Loucy (cell line): ENCODE measurements around the gene CCDC69.

Experiments
- H2AFZ ChIP-seq: fragments of 200-600 bp; sonication (generic); 2 replicates; pipeline ENCODE4 v1.6.0; 2016; ENCODE audit warnings: antibody characterized with exemption, mild to moderate bottlenecking, low read length, moderate library complexity
- H3F3A ChIP-seq: fragments of 200-600 bp; 2 replicates; pipeline ENCODE4 v1.6.0; 2016; ENCODE audit warnings: antibody characterized with exemption, low read depth, mild to moderate bottlenecking
- H3K27me3 ChIP-seq: fragments of 200-600 bp; sonication (generic); 2 replicates; pipeline ENCODE4 v1.6.1; 2014; ENCODE audit warnings: low read length, mild to moderate bottlenecking; ENCODE audit not compliant: insufficient read depth, poor library complexity, severe bottlenecking
- H3K36me3 ChIP-seq: fragments of 200-600 bp; sonication (generic); 2 replicates; pipeline ENCODE4 v1.6.1; 2016; ENCODE audit warnings: low read length; ENCODE audit not compliant: insufficient read depth
- H3K4me1 ChIP-seq: fragments of 200-600 bp; sonication (generic); 2 replicates; pipeline ENCODE4 v1.5.1; 2014; ENCODE audit warnings: low read length, mild to moderate bottlenecking; ENCODE audit not compliant: insufficient read depth, poor library complexity, severe bottlenecking
- H3K4me2 ChIP-seq: fragments of 200-600 bp; sonication (generic); 2 replicates; pipeline ENCODE4 v1.6.0; 2014; ENCODE audit warnings: antibody characterized with exemption, low read length, low read depth, mild to moderate bottlenecking; ENCODE audit not compliant: poor library complexity, severe bottlenecking
- H3K4me3 ChIP-seq: fragments of 200-600 bp; sonication (generic); 2 replicates; pipeline ENCODE4 v1.5.1; 2014; ENCODE audit warnings: low read length, mild to moderate bottlenecking, mixed read lengths; ENCODE audit not compliant: poor library complexity, severe bottlenecking
- H3K79me2 ChIP-seq: fragments of 200-600 bp; sonication (generic); 2 replicates; pipeline ENCODE4 v1.6.1; 2014; ENCODE audit warnings: low read length; ENCODE audit not compliant: insufficient read depth
- H3K9ac ChIP-seq: fragments of 200-600 bp; sonication (generic); 2 replicates; pipeline ENCODE4 v1.6.0; 2014; ENCODE audit warnings: mild to moderate bottlenecking, low read depth, low read length, moderate library complexity; ENCODE audit not compliant: poor library complexity, severe bottlenecking
- H3K9me2 ChIP-seq: fragments of 200-600 bp; sonication (generic); replicated peaks from 2 replicates; pipeline ENCODE4 v1.6.1; 2016; ENCODE audit warnings: low read depth, low read length, mixed read lengths
- H3K9me3 ChIP-seq: fragments of 200-600 bp; sonication (generic); 2 replicates; pipeline ENCODE4 v1.6.1; 2014; ENCODE audit warnings: mild to moderate bottlenecking, antibody characterized with exemption, low read length, low read depth; ENCODE audit not compliant: insufficient read depth
- H4K20me1 ChIP-seq: fragments of 200-600 bp; sonication (generic); 2 replicates; pipeline ENCODE4 v1.6.0; 2014; ENCODE audit warnings: antibody characterized with exemption, low read length, mild to moderate bottlenecking; ENCODE audit not compliant: insufficient read depth, poor library complexity, severe bottlenecking
- EZH2phosphoT487 ChIP-seq: fragments of 200-600 bp; IDR thresholded peaks from 2 replicates; pipeline ENCODE4 v1.6.1; 2018; ENCODE audit warnings: antibody characterized with exemption, mild to moderate bottlenecking, moderate library complexity, borderline replicate concordance
- TF ChIP-seq, protein P1 (sequence below): fragments of 200-600 bp; sonication (generic); conservative IDR thresholded peaks from 2 replicates; pipeline ENCODE4 v1.5.1; 2014; ENCODE audit warnings: mild to moderate bottlenecking, antibody characterized with exemption, low read length

Gene CCDC69

DNA sequence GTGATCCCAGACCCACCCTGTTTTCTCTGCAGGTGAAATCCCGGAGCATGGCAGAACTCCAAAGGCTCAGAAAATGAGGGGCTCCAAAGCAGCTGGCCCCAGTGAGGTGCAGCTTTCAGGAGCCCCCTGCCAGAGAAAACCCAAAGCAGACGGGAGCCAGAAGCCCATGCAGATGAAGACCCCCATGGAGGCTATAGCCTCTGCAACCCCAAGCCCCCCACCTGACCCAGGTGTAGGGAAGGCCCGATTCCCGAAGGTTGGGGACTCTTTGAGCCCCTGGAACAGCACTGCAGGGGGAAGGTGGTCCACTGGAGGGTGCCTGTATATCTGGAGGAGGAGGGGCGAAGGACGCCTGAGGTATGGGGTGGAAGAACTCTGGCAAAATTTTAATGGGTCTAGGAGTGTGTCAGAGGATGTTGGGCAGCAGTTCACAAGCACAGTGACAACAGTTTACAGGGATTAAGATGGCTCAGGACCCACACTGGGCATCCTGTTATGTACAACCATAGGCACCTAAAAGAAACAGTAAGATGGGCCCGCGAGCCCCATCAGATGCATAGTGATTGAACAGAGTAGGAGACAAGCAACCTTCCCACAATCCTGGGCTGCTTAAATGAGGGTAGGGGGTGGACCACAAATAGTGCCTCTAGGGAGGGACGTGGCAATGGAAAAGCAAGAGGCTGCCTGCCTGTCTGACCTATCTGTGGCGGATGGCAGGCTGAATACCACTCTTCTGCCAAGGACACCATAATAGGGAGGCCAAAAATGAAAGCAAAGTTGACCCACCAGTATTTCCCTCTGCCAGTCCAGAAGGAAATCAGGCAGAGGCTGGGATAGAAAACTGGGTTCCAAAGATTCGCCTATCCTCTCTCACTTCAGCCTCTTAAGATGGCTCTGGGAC, 49.9 kb downstream of the CCDC69 start:
- H2AFZ ChIP-seq, result no peak overlapping the region
- no peaks in the 10 kb centered on the region for H4K20me1 ChIP-seq
- no peaks in the 10 kb centered on the region for H3K79me2 ChIP-seq
- no peaks in the 10 kb centered on the region for H3K9me2 ChIP-seq
- no peaks in the 10 kb centered on the region for H3K27me3 ChIP-seq
- H3K9me3 ChIP-seq, result no peaks in the 10 kb centered on the region
- no peak for TF ChIP-seq EZH2phosphoT487
- TF ChIP-seq, protein P1, sequence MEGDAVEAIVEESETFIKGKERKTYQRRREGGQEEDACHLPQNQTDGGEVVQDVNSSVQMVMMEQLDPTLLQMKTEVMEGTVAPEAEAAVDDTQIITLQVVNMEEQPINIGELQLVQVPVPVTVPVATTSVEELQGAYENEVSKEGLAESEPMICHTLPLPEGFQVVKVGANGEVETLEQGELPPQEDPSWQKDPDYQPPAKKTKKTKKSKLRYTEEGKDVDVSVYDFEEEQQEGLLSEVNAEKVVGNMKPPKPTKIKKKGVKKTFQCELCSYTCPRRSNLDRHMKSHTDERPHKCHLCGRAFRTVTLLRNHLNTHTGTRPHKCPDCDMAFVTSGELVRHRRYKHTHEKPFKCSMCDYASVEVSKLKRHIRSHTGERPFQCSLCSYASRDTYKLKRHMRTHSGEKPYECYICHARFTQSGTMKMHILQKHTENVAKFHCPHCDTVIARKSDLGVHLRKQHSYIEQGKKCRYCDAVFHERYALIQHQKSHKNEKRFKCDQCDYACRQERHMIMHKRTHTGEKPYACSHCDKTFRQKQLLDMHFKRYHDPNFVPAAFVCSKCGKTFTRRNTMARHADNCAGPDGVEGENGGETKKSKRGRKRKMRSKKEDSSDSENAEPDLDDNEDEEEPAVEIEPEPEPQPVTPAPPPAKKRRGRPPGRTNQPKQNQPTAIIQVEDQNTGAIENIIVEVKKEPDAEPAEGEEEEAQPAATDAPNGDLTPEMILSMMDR, result no peak
- H3F3A ChIP-seq, result no peaks in the 10 kb centered on the region
- H3K4me3 ChIP-seq, result no peak overlapping the region
- H3K9ac ChIP-seq, result no peak overlapping the region
- no peaks in the 10 kb centered on the region for H3K4me1 ChIP-seq
- peaks cover 5% of the 10 kb centered on the region; the same call in 1 of the 2 replicates for H3K36me3 ChIP-seq
- no peak overlapping the region for H3K4me2 ChIP-seq

DNA sequence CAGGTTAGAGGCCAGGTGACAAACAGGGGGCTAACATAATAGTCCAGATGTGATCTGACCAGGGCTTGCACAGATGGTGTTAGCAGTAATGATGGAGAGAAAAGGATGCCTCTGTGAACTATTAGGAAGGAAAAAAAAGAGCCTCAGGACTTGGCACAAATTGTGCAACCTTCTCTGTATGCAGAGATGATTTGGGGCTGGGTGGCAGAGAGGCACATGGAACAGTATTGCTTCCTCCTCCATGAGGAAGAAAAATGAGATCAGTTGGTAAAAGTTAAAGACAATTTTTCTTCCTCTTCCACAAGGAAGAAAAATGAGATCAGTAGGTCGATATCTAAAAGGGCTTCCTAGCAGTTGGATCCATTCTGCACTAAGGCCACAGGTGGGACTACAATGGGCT, 52.4 kb downstream of the CCDC69 start:
- H2AFZ ChIP-seq, result no peak overlapping the region
- H3K9me3 ChIP-seq, result no peaks in the 10 kb centered on the region
- H3K4me3 ChIP-seq, result no peak overlapping the region
- H3K27me3 ChIP-seq, result no peaks in the 10 kb centered on the region
- H3K9me2 ChIP-seq, result no peaks in the 10 kb centered on the region
- no peaks in the 10 kb centered on the region for H3K4me1 ChIP-seq
- no peaks in the 10 kb centered on the region for H3F3A ChIP-seq
- H4K20me1 ChIP-seq, result no peaks in the 10 kb centered on the region
- no peak overlapping the region for H3K9ac ChIP-seq
- no peaks in the 10 kb centered on the region for H3K36me3 ChIP-seq
- H3K4me2 ChIP-seq, result no peak overlapping the region
- TF ChIP-seq, protein P1, result no peak
- H3K79me2 ChIP-seq, result no peaks in the 10 kb centered on the region

DNA sequence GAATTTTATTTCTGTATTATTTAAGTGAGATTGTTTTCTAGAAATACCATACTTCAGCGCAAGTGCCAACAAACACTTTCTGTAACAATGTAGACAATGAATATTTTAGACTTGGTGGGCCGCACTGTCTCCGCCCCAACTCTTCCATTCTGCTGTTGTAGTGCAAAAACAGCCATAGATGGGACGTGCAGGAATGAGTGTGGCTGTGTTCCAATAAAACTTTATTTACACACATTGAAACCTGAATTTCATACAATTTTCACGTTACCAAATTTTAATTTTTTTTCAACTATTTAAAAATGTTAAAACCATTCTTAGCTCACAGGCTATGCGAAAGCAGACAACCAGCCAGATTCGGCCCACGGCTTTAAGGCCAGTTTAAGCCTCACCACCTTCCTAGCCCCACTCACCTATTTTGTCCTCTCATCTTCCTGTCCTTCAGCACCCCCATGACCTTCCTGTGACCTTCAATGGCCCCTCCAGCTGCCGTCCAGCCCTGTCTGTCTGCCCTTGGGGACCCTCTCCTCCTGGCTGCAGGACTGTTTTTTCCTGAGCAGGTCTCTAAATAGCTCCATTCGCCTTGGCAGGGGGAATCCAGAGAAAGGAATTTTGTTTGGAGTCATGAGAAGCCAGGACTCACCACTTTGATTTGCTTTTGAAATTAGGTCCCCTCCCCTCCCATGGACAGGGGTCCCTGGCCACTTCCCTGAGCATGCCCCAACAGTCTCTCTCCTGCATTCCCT, 55.1 kb downstream of the CCDC69 start:
- H3K4me3 ChIP-seq, result no peak overlapping the region
- H3K4me1 ChIP-seq, result peaks cover 3% of the 10 kb centered on the region
- H4K20me1 ChIP-seq, result no peaks in the 10 kb centered on the region
- no peaks in the 10 kb centered on the region for H3K9me3 ChIP-seq
- no peak for TF ChIP-seq EZH2phosphoT487
- TF ChIP-seq, protein P1, result no peak
- no peak overlapping the region for H3K4me2 ChIP-seq
- no peaks in the 10 kb centered on the region for H3K36me3 ChIP-seq
- no peak overlapping the region for H3K9ac ChIP-seq
- H3K9me2 ChIP-seq, result no peaks in the 10 kb centered on the region
- no peaks in the 10 kb centered on the region for H3K79me2 ChIP-seq
- H2AFZ ChIP-seq, result no peak overlapping the region
- H3K27me3 ChIP-seq, result no peaks in the 10 kb centered on the region
- H3F3A ChIP-seq, result no peaks in the 10 kb centered on the region
